Esophagus squamous epithelium (tissue), 4 donors: ENCODE results near the gene OGFR.

Experiments
- POLR2A ChIP-seq, 4 donors: fragments of 450-650 bp; IDR thresholded peaks; one replicate each; pipeline ENCODE4 v1.6.1; 2017; ENCODE audit warnings: antibody characterized with exemption in 4 of 4, mild to moderate bottlenecking in 4 of 4, moderate library complexity in 3 of 4
- TF ChIP-seq, protein P1 (sequence below), 6 experiments: fragments of 450-650 bp in 4 of 6; fragments of 200-600 bp in 2 of 6; sonication (generic) in 2 of 6; IDR thresholded peaks; one replicate each; pipeline ENCODE4 v1.5.1; 2016 to 2019; ENCODE audit warnings: antibody characterized with exemption in 6 of 6, mild to moderate bottlenecking in 4 of 6, moderate library complexity in 4 of 6

DNA sequence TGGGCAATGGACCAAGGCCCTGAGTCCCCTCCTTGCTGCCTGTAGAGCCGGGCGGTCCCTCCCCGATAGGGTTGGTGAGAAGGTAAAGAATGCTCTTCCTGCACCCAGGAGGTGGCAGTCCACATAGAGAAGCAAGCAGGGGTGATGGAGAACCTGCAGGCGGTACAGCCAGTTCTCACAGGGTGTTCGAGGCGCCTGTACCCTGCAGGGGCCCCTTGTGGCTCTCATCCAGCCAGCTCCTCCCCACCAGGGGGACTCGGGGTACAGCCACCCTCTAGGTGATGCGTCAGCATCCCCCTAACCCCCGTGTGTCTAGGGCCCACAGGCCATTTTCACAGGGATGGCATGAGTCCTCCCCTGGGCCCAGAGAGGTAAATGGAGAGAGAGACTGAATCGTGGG lies 7.1 kb downstream of the OGFR start:
- TF ChIP-seq, protein P1, sequence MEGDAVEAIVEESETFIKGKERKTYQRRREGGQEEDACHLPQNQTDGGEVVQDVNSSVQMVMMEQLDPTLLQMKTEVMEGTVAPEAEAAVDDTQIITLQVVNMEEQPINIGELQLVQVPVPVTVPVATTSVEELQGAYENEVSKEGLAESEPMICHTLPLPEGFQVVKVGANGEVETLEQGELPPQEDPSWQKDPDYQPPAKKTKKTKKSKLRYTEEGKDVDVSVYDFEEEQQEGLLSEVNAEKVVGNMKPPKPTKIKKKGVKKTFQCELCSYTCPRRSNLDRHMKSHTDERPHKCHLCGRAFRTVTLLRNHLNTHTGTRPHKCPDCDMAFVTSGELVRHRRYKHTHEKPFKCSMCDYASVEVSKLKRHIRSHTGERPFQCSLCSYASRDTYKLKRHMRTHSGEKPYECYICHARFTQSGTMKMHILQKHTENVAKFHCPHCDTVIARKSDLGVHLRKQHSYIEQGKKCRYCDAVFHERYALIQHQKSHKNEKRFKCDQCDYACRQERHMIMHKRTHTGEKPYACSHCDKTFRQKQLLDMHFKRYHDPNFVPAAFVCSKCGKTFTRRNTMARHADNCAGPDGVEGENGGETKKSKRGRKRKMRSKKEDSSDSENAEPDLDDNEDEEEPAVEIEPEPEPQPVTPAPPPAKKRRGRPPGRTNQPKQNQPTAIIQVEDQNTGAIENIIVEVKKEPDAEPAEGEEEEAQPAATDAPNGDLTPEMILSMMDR (IDR thresholded peaks at IDR 0.05): no peak
- TF ChIP-seq POLR2A (IDR thresholded peaks at IDR 0.05): no peak
